BLaER1 treated with 17β-estradiol and CSF1 and Interleukin-3, amounts not matched to agents 10 nM and 100 nM (cell line): Measurements from ENCODE around the gene CENPVL1.
"Not testable (repeated sequence)": the region's sequence is repeated elsewhere in the genome, so short reads cannot be mapped to it uniquely, and the experiment has no call there.

ENCODE experiments used
- H3K27ac ChIP-seq, 11 experiments: shearing (Covaris generic); formaldehyde crosslinking; 2 replicates each; pipeline ENCODE4 v1.8.1; 2022
- H3K27me3 ChIP-seq, 11 experiments: shearing (Covaris generic); formaldehyde crosslinking; 2 replicates each; pipeline ENCODE4 v1.8.1; 2022
- H3K36me3 ChIP-seq, 11 experiments: shearing (Covaris generic); formaldehyde crosslinking; 2 replicates each; pipeline ENCODE4 v1.8.1; 2022
- H3K4me1 ChIP-seq, 10 experiments: shearing (Covaris generic); formaldehyde crosslinking; 2 replicates each; pipeline ENCODE4 v1.8.1; 2022
- H3K4me2 ChIP-seq, 11 experiments: shearing (Covaris generic); formaldehyde crosslinking; 2 replicates each; pipeline ENCODE4 v1.8.1; 2022
- H3K4me3 ChIP-seq, 10 experiments: shearing (Covaris generic); formaldehyde crosslinking; 2 replicates each; pipeline ENCODE4 v1.8.1; 2022
- H3K9ac ChIP-seq, 11 experiments: shearing (Covaris generic); formaldehyde crosslinking; 2 replicates each; pipeline ENCODE4 v1.8.1; 2022
- H3K9me3 ChIP-seq, 11 experiments: shearing (Covaris generic); formaldehyde crosslinking; replicated peaks in 1 of 11; 2 replicates each; pipeline ENCODE4 v1.8.1; 2022
- H4K20me1 ChIP-seq, 11 experiments: shearing (Covaris generic); formaldehyde crosslinking; 2 replicates each; pipeline ENCODE4 v1.8.1; 2022
- Cebpa-rat ChIP-seq, 11 experiments: shearing (Covaris generic); IDR thresholded peaks; 2 replicates each; pipeline ENCODE4 v1.8.1; 2022

CENPVL1 gene

GRCh38 chrX:51710277-51711164, at the start of gene CENPVL1:
Gene CENPVL1 (plus strand): TSS chrX:51710512. CDS start chrX:51710512, 0 bp downstream.
- H3K4me3 ChIP-seq: not testable (repeated sequence)

GRCh38 chrX:51665981-51666380, 44.3 kb upstream of the CENPVL1 start:
- no peak for TF ChIP-seq Cebpa-rat (IDR thresholded peaks at IDR 0.05)
- no peak overlapping the region for H3K4me3 ChIP-seq
- H3K36me3 ChIP-seq: no peaks in the 10 kb centered on the region
- no peaks in the 10 kb centered on the region for H3K9me3 ChIP-seq
- H4K20me1 ChIP-seq: no peaks in the 10 kb centered on the region
- H3K27me3 ChIP-seq: peaks cover 57 to 71% (median 69%) of the 10 kb centered on the region in 11 experiments
- no peak overlapping the region for H3K27ac ChIP-seq
- H3K4me2 ChIP-seq: no peak overlapping the region
- H3K9ac ChIP-seq: no peak overlapping the region
- no peaks in the 10 kb centered on the region for H3K4me1 ChIP-seq

More at GRCh38 chrX:51710277-51711164, at the start of gene CENPVL1:
- not testable (repeated sequence) for H3K36me3 ChIP-seq, H3K27ac ChIP-seq, H3K27me3 ChIP-seq, H4K20me1 ChIP-seq, H3K9ac ChIP-seq, H3K4me2 ChIP-seq, H3K4me1 ChIP-seq, H3K9me3 ChIP-seq

- H3K4me3 ChIP-seq, H3K4me2 ChIP-seq, H4K20me1 ChIP-seq, H3K9me3 ChIP-seq, H3K36me3 ChIP-seq, H3K27ac ChIP-seq, H3K4me1 ChIP-seq, H3K27me3 ChIP-seq, H3K9ac ChIP-seq: not testable (repeated sequence)
These were observed 30.5 kb upstream of the CENPVL1 start for GRCh38 chrX:51679689-51680433.

- H3K4me3 ChIP-seq, H3K27me3 ChIP-seq, H3K36me3 ChIP-seq, H3K4me1 ChIP-seq, H3K4me2 ChIP-seq, H3K27ac ChIP-seq, H4K20me1 ChIP-seq, H3K9ac ChIP-seq, H3K9me3 ChIP-seq: not testable (repeated sequence)
These were observed 28.2 kb upstream of the CENPVL1 start for GRCh38 chrX:51681808-51682719.

- H3K9me3 ChIP-seq, H3K4me1 ChIP-seq, H4K20me1 ChIP-seq, H3K36me3 ChIP-seq, H3K27ac ChIP-seq, H3K27me3 ChIP-seq, H3K4me2 ChIP-seq, H3K9ac ChIP-seq, H3K4me3 ChIP-seq: not testable (repeated sequence)
These were observed 27.6 kb upstream of the CENPVL1 start, which contains the start of gene CENPVL2 for GRCh38 chrX:51682720-51683062. Gene CENPVL2 (minus strand): TSS chrX:51682831. CDS start chrX:51682831, 0 bp downstream.

- no peaks in the 10 kb centered on the region for H3K4me1 ChIP-seq
- no peaks in the 10 kb centered on the region for H3K36me3 ChIP-seq
- TF ChIP-seq Cebpa-rat (IDR thresholded peaks at IDR 0.05): no peak
- H3K4me3 ChIP-seq: no peak overlapping the region
- no peak overlapping the region for H3K4me2 ChIP-seq
- H4K20me1 ChIP-seq: no peaks in the 10 kb centered on the region; a peak in 4 of 22 replicates
- H3K9me3 ChIP-seq: no peaks in the 10 kb centered on the region
- no peak overlapping the region for H3K27ac ChIP-seq
- H3K27me3 ChIP-seq: peaks cover 38 to 66% (median 64%) of the 10 kb centered on the region in 11 experiments
- H3K9ac ChIP-seq: no peak overlapping the region
These were observed 16.1 kb upstream of the CENPVL1 start for GRCh38 chrX:51694254-51694653.

- Histone ChIP-seq H3K4me3 (no peak overlapping the region), H3K27ac (no peak overlapping the region), H3K4me1 (no peaks in the 10 kb centered on the region), H3K9ac (no peak overlapping the region), H3K9me3 (no peaks in the 10 kb centered on the region), H3K27me3 (peaks cover 44 to 74% (median 71%) of the 10 kb centered on the region in 11 experiments), H3K4me2 (no peak overlapping the region), H3K36me3 (no peaks in the 10 kb centered on the region), H4K20me1 (no peaks in the 10 kb centered on the region; a peak in 4 of 22 replicates)
- no peak for TF ChIP-seq Cebpa-rat (IDR thresholded peaks at IDR 0.05)
These were observed 12.9 kb upstream of the CENPVL1 start for GRCh38 chrX:51697397-51697796.

- not testable (repeated sequence) for H3K9ac ChIP-seq, H3K36me3 ChIP-seq, H3K27ac ChIP-seq, H3K4me3 ChIP-seq, H4K20me1 ChIP-seq, H3K4me2 ChIP-seq, H3K9me3 ChIP-seq, H3K27me3 ChIP-seq, H3K4me1 ChIP-seq
These were observed 2.8 kb downstream of the CENPVL1 start for GRCh38 chrX:51712943-51713647.

- Histone ChIP-seq H3K4me1 (no peaks in the 10 kb centered on the region), H3K27ac (no peak overlapping the region), H3K36me3 (no peaks in the 10 kb centered on the region), H3K27me3 (peaks cover 79 to 83% (median 82%) of the 10 kb centered on the region in 11 experiments), H3K4me3 (no peak overlapping the region), H3K9me3 (peaks cover 0 to 11% (median 0%) of the 10 kb centered on the region in 11 experiments; a peak in 2 of 22 replicates), H3K4me2 (no peak overlapping the region), H4K20me1 (peaks cover 0 to 5% (median 0%) of the 10 kb centered on the region in 11 experiments; a peak in 3 of 22 replicates), H3K9ac (no peak overlapping the region)
- no peak for TF ChIP-seq Cebpa-rat (IDR thresholded peaks at IDR 0.05)
These were observed 17.9 kb downstream of the CENPVL1 start for GRCh38 chrX:51728202-51728601.
